H1 (cell line): ENCODE data around the gene USH1C. TPM values are rescaled to one million over a fixed set of nuclear protein-coding genes. Genes with fewer than 3 reads are reported as not detected.

ENCODE experiments used
- CTCF ChIA-PET: fragments of 300-600 bp; sonication (Branson Sonifier 250); formaldehyde crosslinking; loops from one replicate; lab custom pipeline; 2021; ENCODE audit not compliant: partially characterized antibody; lab: Charles Lee
- POLR2A ChIA-PET: fragments of 300-600 bp; sonication (Branson Sonifier 250); formaldehyde crosslinking; loops from one replicate; lab custom pipeline; 2021; ENCODE audit warnings: inconsistent platforms; ENCODE audit not compliant: partially characterized antibody; lab: Charles Lee
- DNase-seq, 2 experiments: peaks; one replicate each; pipeline versions ENCODE4 v3.0.0 to v3.0.0-alpha.2; 2010 to 2022; ENCODE audit warnings: low spot score in 2 of 2, low read depth in 1 of 2, mixed read lengths in 1 of 2
- FAIRE-seq: peaks from 2 replicates; lab custom pipeline; 2011; peaks lifted over from hg19 to GRCh38; lab: Jason Lieb, UNC
- H2AFZ ChIP-seq: 2 replicates; pipeline ENCODE4 v1.8.1; 2012; ENCODE audit warnings: low read length, inconsistent platforms
- H2AK5ac ChIP-seq: 2 replicates; pipeline ENCODE4 v1.6.1; 2013; ENCODE audit warnings: low read depth, low read length
- H2BK120ac ChIP-seq: replicated peaks from 2 replicates; pipeline ENCODE3; 2013; ENCODE audit warnings: low read depth, low read length, inconsistent platforms
- H2BK12ac ChIP-seq: 2 replicates; pipeline ENCODE4 v1.6.1; 2013; ENCODE audit warnings: low read depth, low read length
- H2BK15ac ChIP-seq: 2 replicates; pipeline ENCODE4 v1.6.1; 2013; ENCODE audit warnings: low read length
- H2BK20ac ChIP-seq: 2 replicates; pipeline ENCODE4 v1.6.1; 2013; ENCODE audit warnings: low read length
- H2BK5ac ChIP-seq: 2 replicates; pipeline ENCODE4 v1.6.1; 2013; ENCODE audit warnings: low read depth, low read length
- H3K14ac ChIP-seq: 2 replicates; pipeline ENCODE4 v1.6.1; 2013; ENCODE audit warnings: inconsistent platforms; ENCODE audit not compliant: insufficient read length
- H3K18ac ChIP-seq: 2 replicates; pipeline ENCODE4 v1.6.1; 2013; ENCODE audit warnings: low read length; ENCODE audit errors: extremely low read depth
- H3K23ac ChIP-seq: 2 replicates; pipeline ENCODE4 v1.6.1; 2013; ENCODE audit warnings: inconsistent platforms; ENCODE audit not compliant: insufficient read length
- H3K23me2 ChIP-seq: 2 replicates; pipeline ENCODE4 v1.6.1; 2013; ENCODE audit warnings: low read depth, low read length
- H3K27ac ChIP-seq: 2 replicates; pipeline ENCODE4 v1.6.1; 2011; ENCODE audit warnings: low read depth, low read length, inconsistent platforms
- H3K27me3 ChIP-seq, 4 experiments: replicated peaks in 1 of 4; 1 replicate in 1 of 4; 2 replicates in 3 of 4; pipeline versions ENCODE4 v1.6.1 to v1.8.1; 2011 to 2013; ENCODE audit warnings: low read length in 3 of 4, mild to moderate bottlenecking in 3 of 4, inconsistent platforms in 2 of 4, mixed read lengths in 2 of 4, moderate library complexity in 1 of 4; ENCODE audit not compliant: control insufficient read depth in 3 of 4, insufficient read depth in 3 of 4; ENCODE audit errors: extremely low read depth in 1 of 4
- H3K36me3 ChIP-seq, 4 experiments: 2 replicates each; pipeline versions ENCODE4 v1.6.1 to v1.8.1; 2011 to 2013; ENCODE audit warnings: mild to moderate bottlenecking in 4 of 4, low read length in 3 of 4, moderate library complexity in 2 of 4, control low read depth in 1 of 4, inconsistent platforms in 1 of 4; ENCODE audit not compliant: insufficient read depth in 4 of 4, control insufficient read depth in 2 of 4
- H3K4ac ChIP-seq: replicated peaks from 2 replicates; pipeline ENCODE3; 2013; ENCODE audit warnings: low read length, low read depth, mixed read lengths, inconsistent platforms; ENCODE audit not compliant: insufficient read length
- H3K4me1 ChIP-seq, 4 experiments: replicated peaks in 1 of 4; 1 replicate in 1 of 4; 2 replicates in 3 of 4; pipeline versions ENCODE4 v1.6.1 to v1.8.1; 2011 to 2013; ENCODE audit warnings: low read length in 3 of 4, inconsistent platforms in 2 of 4, mixed read lengths in 1 of 4; ENCODE audit not compliant: insufficient read depth in 4 of 4, control insufficient read depth in 3 of 4
- H3K4me2 ChIP-seq, 2 experiments: 2 replicates each; pipeline versions ENCODE4 v1.6.1 to v1.8.1; 2011 to 2013; ENCODE audit warnings: low read depth in 2 of 2, low read length in 2 of 2, control low read depth in 1 of 2, inconsistent platforms in 1 of 2, mild to moderate bottlenecking in 1 of 2; ENCODE audit not compliant: insufficient read depth in 1 of 2
- H3K4me3 ChIP-seq, 4 experiments: fragments of 200-600, 300-600 bp in 1 of 4; sonication (generic), shearing (Covaris generic), sonication (Bioruptor Twin) in 1 of 4; 2 replicates each; pipeline versions ENCODE4 v1.5.1 to v1.8.1; 2011 to 2016; ENCODE audit warnings: low read length in 4 of 4, low read depth in 3 of 4, control low read depth in 2 of 4, inconsistent platforms in 2 of 4, mild to moderate bottlenecking in 2 of 4, mixed read lengths in 1 of 4, moderate library complexity in 1 of 4; ENCODE audit not compliant: insufficient read depth in 2 of 4; ENCODE audit errors: extremely low read depth in 1 of 4
- H3K56ac ChIP-seq: replicated peaks from 2 replicates; pipeline ENCODE3; 2013; ENCODE audit warnings: low read depth, mild to moderate bottlenecking, mixed read lengths, low read length, inconsistent platforms; ENCODE audit not compliant: insufficient read length
- H3K79me1 ChIP-seq: 2 replicates; pipeline ENCODE4 v1.6.1; 2013; ENCODE audit warnings: low read depth, low read length, control low read depth
- H3K79me2 ChIP-seq, 2 experiments: 2 replicates each; pipeline versions ENCODE4 v1.6.1 to v1.8.1; 2012 to 2013; ENCODE audit warnings: low read length in 2 of 2, mild to moderate bottlenecking in 2 of 2, inconsistent platforms in 1 of 2; ENCODE audit not compliant: insufficient read depth in 2 of 2, control insufficient read depth in 1 of 2
- H3K9ac ChIP-seq, 4 experiments: replicated peaks in 1 of 4; 1 replicate in 1 of 4; 2 replicates in 3 of 4; pipeline versions ENCODE4 v1.6.1 to v1.8.1; 2011 to 2013; ENCODE audit warnings: low read depth in 3 of 4, low read length in 3 of 4, control low read depth in 2 of 4, mild to moderate bottlenecking in 2 of 4, moderate library complexity in 2 of 4, inconsistent platforms in 1 of 4; ENCODE audit errors: extremely low read depth in 1 of 4
- H3K9me3 ChIP-seq, 2 experiments: 2 replicates each; pipeline versions ENCODE4 v1.6.1 to v1.8.1; 2012 to 2013; ENCODE audit warnings: mild to moderate bottlenecking in 2 of 2, moderate library complexity in 2 of 2, control low read depth in 1 of 2, inconsistent platforms in 1 of 2, low read depth in 1 of 2, low read length in 1 of 2, mixed read lengths in 1 of 2; ENCODE audit not compliant: insufficient read depth in 2 of 2
- H4K20me1 ChIP-seq, 2 experiments: replicated peaks in 1 of 2; 2 replicates each; pipeline versions ENCODE3 to v1.8.1; 2011 to 2013; ENCODE audit warnings: inconsistent platforms in 2 of 2, low read length in 2 of 2, mild to moderate bottlenecking in 1 of 2; ENCODE audit not compliant: insufficient read depth in 2 of 2, control insufficient read depth in 1 of 2
- H4K5ac ChIP-seq: 2 replicates; pipeline ENCODE4 v1.6.1; 2013; ENCODE audit warnings: low read length, low read depth, mixed read lengths, inconsistent platforms; ENCODE audit not compliant: insufficient read length
- H4K8ac ChIP-seq: 2 replicates; pipeline ENCODE4 v1.8.0; 2013; ENCODE audit warnings: mild to moderate bottlenecking, moderate library complexity, low read length, inconsistent platforms; ENCODE audit not compliant: insufficient read depth; ENCODE audit errors: extremely low read depth
- H4K91ac ChIP-seq: replicated peaks from 2 replicates; pipeline ENCODE3; 2013; ENCODE audit warnings: low read length, mixed read lengths, inconsistent platforms; ENCODE audit not compliant: insufficient read length
- BRCA1 ChIP-seq: IDR thresholded peaks from 2 replicates; pipeline ENCODE4 v1.6.1; 2012; ENCODE audit warnings: low read depth, low read length, improper control_type of control experiment
- CBX8 ChIP-seq: fragments of 300-800, 300-1000 bp; sonication (generic); IDR thresholded peaks from 2 replicates; pipeline ENCODE4 v1.7.1; 2016; ENCODE audit warnings: low read depth, low read length, borderline replicate concordance
- CHD2 ChIP-seq: IDR thresholded peaks from 2 replicates; pipeline ENCODE4 v1.6.1; 2012; ENCODE audit warnings: low read length, improper control_type of control experiment
- CTCF ChIP-seq, 3 experiments: IDR thresholded peaks; 1 replicate in 2 of 3; 2 replicates in 1 of 3; pipeline versions ENCODE4 v1.5.1 to v1.6.1; 2011; ENCODE audit warnings: low read length in 3 of 3, mild to moderate bottlenecking in 3 of 3, inconsistent platforms in 2 of 3, low read depth in 1 of 3, moderate library complexity in 1 of 3; ENCODE audit not compliant: insufficient read depth in 1 of 3; ENCODE audit errors: control extremely low read depth in 1 of 3
- EGR1 ChIP-seq: IDR thresholded peaks from 2 replicates; pipeline ENCODE4 v1.6.1; 2011; ENCODE audit warnings: low read depth, low read length, borderline replicate concordance
- MAFK ChIP-seq: IDR thresholded peaks from 2 replicates; pipeline ENCODE4 v1.6.1; 2012; ENCODE audit warnings: low read depth, mild to moderate bottlenecking, improper control_type of control experiment, low read length
- SUZ12 ChIP-seq: fragments of 200-600 bp; sonication (generic); IDR thresholded peaks from 2 replicates; pipeline ENCODE4 v1.6.1; 2012; ENCODE audit warnings: mild to moderate bottlenecking, inconsistent platforms, low read length, moderate library complexity, mixed read lengths
- ZNF274 ChIP-seq: IDR thresholded peaks from 2 replicates; pipeline ENCODE4 v1.7.0; 2012; ENCODE audit warnings: low read length, borderline replicate concordance; ENCODE audit errors: extremely low read depth
- WGBS, 2 experiments: shearing (Covaris generic) in 1 of 2; methylation state at CpG; one replicate each; pipeline versions ENCODE4 v1.1.6 to v1.1.7; 2013 to 2015; ENCODE audit warnings: low lambda C conversion rate in 2 of 2, mixed read lengths in 2 of 2, inconsistent platforms in 1 of 2, low coverage in 1 of 2, missing lambda C conversion rate in 1 of 2; ENCODE audit not compliant: insufficient replicate concordance in 2 of 2, insufficient coverage in 1 of 2, insufficient read length in 1 of 2; ENCODE audit errors: extremely low coverage in 1 of 2, missing lambda C conversion rate in 1 of 2; 5-methylcytosine and 5-hydroxymethylcytosine counted together
- polyA plus RNA-seq, 7 experiments: library from polyadenylated mRNA; depleted of rRNA in 3 of 7; stranded (reverse) in 5 of 7; unstranded in 2 of 7; fragments of >200 nt in 5 of 7; fragments of 200-250 nt in 2 of 7; gene quantifications; 1 replicate in 5 of 7; 2 replicates in 1 of 7; 4 replicates in 1 of 7; pipeline versions ENCODE4 v1.2.1 to v1.2.3, GENCODE V29; 2011 to 2013; ENCODE audit warnings: missing spikeins in 2 of 7, mixed read lengths in 2 of 7
- total RNA-seq: library from RNA; stranded (reverse); fragmentation: NEBNext Ultra II Directional; extraction: Animal tissue kit (Norgen Biotek cat#: 25700); gene quantifications from 2 replicates; pipeline ENCODE4 v1.2.1, GENCODE V29; 2021
- TF ChIP-seq, protein P1 (sequence below): IDR thresholded peaks from 2 replicates; pipeline ENCODE4 v1.6.1; 2012; ENCODE audit warnings: low read length, inconsistent platforms

The USH1C gene
- total and polyA plus RNA-seq, 2 of the 8 experiments (the other 6 are each of a cell fraction or from before 2014, with no cell fraction given), result 1.3 to 1.6 TPM

- Histone ChIP-seq H3K79me1 (no peaks in the 10 kb centered on the region), H4K8ac (no peak overlapping the region), H3K14ac (no peak overlapping the region), H2BK120ac (no peak overlapping the region), H3K4me2 (no peak overlapping the region), H3K79me2 (no peaks in the 10 kb centered on the region), H4K91ac (no peak overlapping the region), H2BK20ac (no peak overlapping the region), H3K23ac (no peak overlapping the region), H3K4ac (no peak overlapping the region), H3K56ac (no peak overlapping the region), H2BK12ac (no peak overlapping the region), H3K4me3 (no peak overlapping the region), H3K23me2 (no peaks in the 10 kb centered on the region), H4K20me1 (no peaks in the 10 kb centered on the region), H3K4me1 (no peaks in the 10 kb centered on the region; a peak in 1 of 7 replicates), H3K27me3 (peaks cover 0 to 2% (median 0%) of the 10 kb centered on the region in 4 experiments; a peak in 1 of 7 replicates), H3K18ac (no peak overlapping the region), H3K9me3 (no peaks in the 10 kb centered on the region), H3K27ac (no peak overlapping the region), H2AFZ (no peak overlapping the region), H3K36me3 (no peaks in the 10 kb centered on the region), H2AK5ac (no peak overlapping the region), H2BK15ac (no peak overlapping the region), H2BK5ac (no peak overlapping the region), H4K5ac (no peak overlapping the region), H3K9ac (no peak overlapping the region)
- 84% methylated on average over 4 of the region's 4 CpGs; no CpG with 5 or more reads in 1 of the 2 experiments for WGBS, 2 experiments
- FAIRE-seq, result no peak
- ChIA-PET CTCF (interaction anchor here (0.6 to 44.8 kb wide), 21 partner anchors 9 to 397 kb away, joined by 3 to 1414 read pairs (median 8); partner anchors contain the start of genes KCNJ11 and OTOG), POLR2A (interaction anchor here (0.6 kb wide), 1 partner anchor 9 kb away, joined by 4 read pairs; no protein-coding TSS in a partner anchor)
- no peak for DNase-seq
- TF ChIP-seq CHD2 (no peak), CTCF (IDR thresholded peaks at IDR 0.05; ENCODE audit: control extremely low read depth in 1 of 3, insufficient read depth in 1 of 3, low read depth in 1 of 3, low read length in 3 of 3) (no peak), EGR1 (no peak), CBX8 (no peak), ZNF274 (no peak), BRCA1 (no peak), SUZ12 (no peak), MAFK (no peak)
- TF ChIP-seq, protein P1, sequence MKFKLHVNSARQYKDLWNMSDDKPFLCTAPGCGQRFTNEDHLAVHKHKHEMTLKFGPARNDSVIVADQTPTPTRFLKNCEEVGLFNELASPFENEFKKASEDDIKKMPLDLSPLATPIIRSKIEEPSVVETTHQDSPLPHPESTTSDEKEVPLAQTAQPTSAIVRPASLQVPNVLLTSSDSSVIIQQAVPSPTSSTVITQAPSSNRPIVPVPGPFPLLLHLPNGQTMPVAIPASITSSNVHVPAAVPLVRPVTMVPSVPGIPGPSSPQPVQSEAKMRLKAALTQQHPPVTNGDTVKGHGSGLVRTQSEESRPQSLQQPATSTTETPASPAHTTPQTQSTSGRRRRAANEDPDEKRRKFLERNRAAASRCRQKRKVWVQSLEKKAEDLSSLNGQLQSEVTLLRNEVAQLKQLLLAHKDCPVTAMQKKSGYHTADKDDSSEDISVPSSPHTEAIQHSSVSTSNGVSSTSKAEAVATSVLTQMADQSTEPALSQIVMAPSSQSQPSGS, result no peak
These were observed 39.1 kb downstream of the USH1C start for GRCh38 chr11:17505146-17505545.
